OCI-LY7 (cell line): ENCODE measurements around the gene JRKL. TPM values are rescaled to one million over a fixed set of nuclear protein-coding genes. Genes with fewer than 3 reads are reported as not detected.

ENCODE experiments used
- BruUV-seq: library from RNA; stranded (reverse); fragments of 400-500 nt; replicated peaks from 2 replicates; lab custom pipeline; 2021; lab: Mats Ljungman, UMichigan
- CTCF ChIA-PET: fragments of 300-600 bp; sonication (Branson Sonifier 250); formaldehyde crosslinking; loops from one replicate; lab custom pipeline; 2022; ENCODE audit warnings: antibody characterized with exemption; ENCODE audit not compliant: unreplicated experiment; lab: Charles Lee
- POLR2A ChIA-PET: fragments of 300-600 bp; sonication (Branson Sonifier 250); formaldehyde crosslinking; loops from one replicate; lab custom pipeline; 2022; ENCODE audit warnings: antibody characterized with exemption; lab: Charles Lee
- DNase-seq: peaks from one replicate; pipeline ENCODE4 v3.0.0-alpha.2; 2015; ENCODE audit warnings: low spot score
- H2AFZ ChIP-seq: fragments of 200-600 bp; sonication (generic), shearing (Covaris generic); 2 replicates; pipeline ENCODE4 v1.6.1; 2014; ENCODE audit warnings: mild to moderate bottlenecking, antibody characterized with exemption, low read length, moderate library complexity
- H3K27ac ChIP-seq: fragments of 200-600 bp; sonication (generic); 2 replicates; pipeline ENCODE4 v1.5.1; 2014; ENCODE audit warnings: mixed run types, low read depth, mild to moderate bottlenecking, moderate library complexity, low read length, inconsistent platforms; ENCODE audit not compliant: poor library complexity, severe bottlenecking
- H3K36me3 ChIP-seq: fragments of 200-600 bp; sonication (generic); 2 replicates; pipeline ENCODE4 v1.6.1; 2014; ENCODE audit warnings: mild to moderate bottlenecking, antibody characterized with exemption, low read length, moderate library complexity, mixed read lengths; ENCODE audit not compliant: insufficient read depth
- H3K4me1 ChIP-seq: fragments of 200-600 bp; sonication (generic); 2 replicates; pipeline ENCODE4 v1.5.1; 2014; ENCODE audit warnings: mild to moderate bottlenecking, low read length; ENCODE audit not compliant: insufficient read depth, poor library complexity, severe bottlenecking
- H3K4me2 ChIP-seq: fragments of 200-600 bp; sonication (generic); 2 replicates; pipeline ENCODE4 v1.6.1; 2014; ENCODE audit warnings: mild to moderate bottlenecking, low read length
- H3K4me3 ChIP-seq: fragments of 200-600 bp; sonication (generic); 2 replicates; pipeline ENCODE4 v1.5.1; 2014; ENCODE audit warnings: mild to moderate bottlenecking, low read depth, low read length; ENCODE audit not compliant: poor library complexity, severe bottlenecking
- H3K79me2 ChIP-seq: fragments of 200-600 bp; sonication (generic); 2 replicates; pipeline ENCODE4 v1.6.1; 2016; ENCODE audit warnings: low read depth, mild to moderate bottlenecking, low read length, moderate library complexity, mixed read lengths; ENCODE audit not compliant: insufficient read depth
- H3K9me2 ChIP-seq: fragments of 200-600 bp; sonication (generic); 2 replicates; pipeline ENCODE4 v1.6.1; 2016; ENCODE audit warnings: mild to moderate bottlenecking, low read length, mixed read lengths; ENCODE audit not compliant: insufficient read depth
- H3K9me3 ChIP-seq: fragments of 200-600 bp; sonication (generic); 2 replicates; pipeline ENCODE4 v1.6.1; 2014; ENCODE audit warnings: mild to moderate bottlenecking, mixed run types, low read length, mixed read lengths
- H4K20me1 ChIP-seq: fragments of 200-600 bp; sonication (generic); 2 replicates; pipeline ENCODE4 v1.6.1; 2014; ENCODE audit warnings: mild to moderate bottlenecking, antibody characterized with exemption, low read length, moderate library complexity, mixed read lengths; ENCODE audit not compliant: insufficient read depth
- EZH2phosphoT487 ChIP-seq: fragments of 200-600 bp; sonication (generic); IDR thresholded peaks from 2 replicates; pipeline ENCODE4 v1.6.1; 2018; ENCODE audit warnings: low read depth, borderline replicate concordance, mild to moderate bottlenecking, mixed run types, antibody characterized with exemption, low read length, moderate library complexity, mixed read lengths
- intact Hi-C: fragments of 100-400 bp; cut with micrococcal nuclease; formaldehyde crosslinking; loops from one replicate; pipeline ENCODE4 v1.10.0; 2022; ENCODE audit not compliant: unreplicated experiment
- total RNA-seq, 2 experiments: library from RNA; depleted of rRNA in 1 of 2; stranded (reverse); fragments of >200 nt in 1 of 2; shearing (Covaris generic) in 1 of 2; gene quantifications; 2 replicates each; pipeline ENCODE4 v1.2.3, GENCODE V29; 2014 to 2022
- TF ChIP-seq, protein P1 (sequence below): fragments of 200-600 bp; sonication (generic); conservative IDR thresholded peaks from 2 replicates; pipeline ENCODE4 v1.5.1; 2014; ENCODE audit warnings: mild to moderate bottlenecking, antibody characterized with exemption, low read length, moderate library complexity, mixed read lengths

JRKL gene
- total RNA-seq, 2 experiments from 2014 or later = 4.9 to 10.0 TPM

DNA sequence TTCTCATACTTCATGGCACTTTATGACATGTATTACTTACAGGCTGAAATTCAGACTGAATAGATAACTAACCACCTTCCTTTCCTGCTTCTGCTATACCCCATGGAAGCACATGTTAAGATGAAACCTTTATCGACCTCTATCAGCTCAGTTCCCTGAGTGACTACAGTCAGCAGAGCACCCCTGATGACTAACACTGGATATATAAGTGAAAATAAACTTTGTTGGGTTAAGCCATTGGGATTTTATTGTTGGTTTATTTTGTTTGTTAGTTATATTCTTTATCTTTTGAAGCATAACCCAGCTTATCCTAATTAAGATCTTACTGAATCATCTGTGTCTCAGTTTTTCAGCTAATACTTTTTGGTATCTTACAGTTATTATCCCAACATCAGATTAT is 23.8 kb upstream of the JRKL start:
- no peaks in the 10 kb centered on the region for H4K20me1 ChIP-seq
- no peak overlapping the region for H3K4me3 ChIP-seq
- H3K4me1 ChIP-seq = no peaks in the 10 kb centered on the region
- H3K27ac ChIP-seq = no peak overlapping the region
- CTCF ChIA-PET = no interaction called here
- intact Hi-C loops = no loop called here
- H3K4me2 ChIP-seq = no peak overlapping the region
- no peak overlapping the region for H2AFZ ChIP-seq
- no peaks in the 10 kb centered on the region for H3K9me2 ChIP-seq
- TF ChIP-seq, protein P1, sequence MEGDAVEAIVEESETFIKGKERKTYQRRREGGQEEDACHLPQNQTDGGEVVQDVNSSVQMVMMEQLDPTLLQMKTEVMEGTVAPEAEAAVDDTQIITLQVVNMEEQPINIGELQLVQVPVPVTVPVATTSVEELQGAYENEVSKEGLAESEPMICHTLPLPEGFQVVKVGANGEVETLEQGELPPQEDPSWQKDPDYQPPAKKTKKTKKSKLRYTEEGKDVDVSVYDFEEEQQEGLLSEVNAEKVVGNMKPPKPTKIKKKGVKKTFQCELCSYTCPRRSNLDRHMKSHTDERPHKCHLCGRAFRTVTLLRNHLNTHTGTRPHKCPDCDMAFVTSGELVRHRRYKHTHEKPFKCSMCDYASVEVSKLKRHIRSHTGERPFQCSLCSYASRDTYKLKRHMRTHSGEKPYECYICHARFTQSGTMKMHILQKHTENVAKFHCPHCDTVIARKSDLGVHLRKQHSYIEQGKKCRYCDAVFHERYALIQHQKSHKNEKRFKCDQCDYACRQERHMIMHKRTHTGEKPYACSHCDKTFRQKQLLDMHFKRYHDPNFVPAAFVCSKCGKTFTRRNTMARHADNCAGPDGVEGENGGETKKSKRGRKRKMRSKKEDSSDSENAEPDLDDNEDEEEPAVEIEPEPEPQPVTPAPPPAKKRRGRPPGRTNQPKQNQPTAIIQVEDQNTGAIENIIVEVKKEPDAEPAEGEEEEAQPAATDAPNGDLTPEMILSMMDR = no peak
- no peak for TF ChIP-seq EZH2phosphoT487
- BruUV-seq = no TSS peak
- H3K79me2 ChIP-seq = no peaks in the 10 kb centered on the region
- DNase-seq = no peak
- POLR2A ChIA-PET = no interaction called here
- no peaks in the 10 kb centered on the region; the same call in 1 of the 2 replicates for H3K9me3 ChIP-seq
- H3K36me3 ChIP-seq = peaks cover 50% of the 10 kb centered on the region

DNA sequence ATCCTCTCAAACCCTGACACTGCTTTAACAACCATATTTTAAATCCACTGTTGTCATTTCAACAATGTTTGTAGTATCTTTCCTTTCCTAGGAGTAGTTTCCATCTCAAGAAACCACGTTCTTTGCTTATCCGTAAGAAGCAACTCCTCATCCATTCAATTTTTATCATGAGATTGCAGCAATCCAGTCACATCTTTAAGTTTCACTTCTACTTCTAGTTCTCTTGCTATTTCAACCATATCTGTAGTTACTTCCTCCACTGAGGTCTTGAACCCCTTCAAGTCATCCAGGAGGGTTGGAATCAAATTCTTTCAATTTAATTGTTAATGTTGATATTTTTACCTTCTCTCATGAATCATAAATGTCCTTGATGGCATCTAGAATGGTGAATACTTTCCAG is 22.5 kb upstream of the JRKL start:
- ChIA-PET CTCF (no interaction called here), POLR2A (no interaction called here)
- intact Hi-C loops = no loop called here
- no peaks in the 10 kb centered on the region for H3K9me2 ChIP-seq
- no peaks in the 10 kb centered on the region for H3K4me1 ChIP-seq
- H3K79me2 ChIP-seq = no peaks in the 10 kb centered on the region
- no peak overlapping the region for H3K4me3 ChIP-seq
- TF ChIP-seq, protein P1 = no peak
- TF ChIP-seq EZH2phosphoT487 = no peak
- no peak overlapping the region for H2AFZ ChIP-seq
- H3K36me3 ChIP-seq = peaks cover 55% of the 10 kb centered on the region
- BruUV-seq = no TSS peak
- no peak for DNase-seq
- H3K4me2 ChIP-seq = no peak overlapping the region
- H3K9me3 ChIP-seq = no peaks in the 10 kb centered on the region; the same call in 1 of the 2 replicates
- H4K20me1 ChIP-seq = no peaks in the 10 kb centered on the region
- no peak overlapping the region for H3K27ac ChIP-seq

DNA sequence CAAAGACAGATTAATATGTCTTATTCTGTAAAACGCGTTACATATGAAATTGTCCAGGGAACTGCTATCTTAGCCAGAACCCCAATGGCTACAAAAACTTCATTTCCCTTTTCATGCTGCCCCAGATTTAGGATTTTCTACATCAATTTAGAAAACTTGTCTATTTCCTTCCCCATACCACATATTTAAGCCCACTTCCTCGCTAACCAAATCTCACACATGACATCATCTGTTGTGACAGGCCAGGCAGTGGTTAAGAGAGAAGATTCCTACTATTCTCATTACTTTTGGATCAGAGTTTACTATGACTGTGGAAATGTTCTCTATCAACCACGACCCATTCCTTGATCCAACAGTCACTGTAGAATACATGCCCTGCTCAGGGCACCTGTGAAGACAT is 16.0 kb upstream of the JRKL start:
- ChIA-PET CTCF (no interaction called here), POLR2A (interaction anchor here (0.8 kb wide), 1 partner anchor 9 kb away, joined by 3 read pairs; no protein-coding TSS in a partner anchor)
- H3K9me2 ChIP-seq = no peaks in the 10 kb centered on the region
- no TSS peak for BruUV-seq
- H2AFZ ChIP-seq = no peak overlapping the region
- DNase-seq = no peak
- intact Hi-C loops = no loop called here
- H3K4me3 ChIP-seq = no peak overlapping the region
- H3K36me3 ChIP-seq = peaks cover 46% of the 10 kb centered on the region
- H3K79me2 ChIP-seq = no peaks in the 10 kb centered on the region
- H3K9me3 ChIP-seq = no peaks in the 10 kb centered on the region
- H3K4me1 ChIP-seq = no peaks in the 10 kb centered on the region
- no peak for TF ChIP-seq EZH2phosphoT487
- TF ChIP-seq, protein P1 = no peak
- no peaks in the 10 kb centered on the region for H4K20me1 ChIP-seq
- H3K27ac ChIP-seq = no peak overlapping the region
- H3K4me2 ChIP-seq = no peak overlapping the region
